T1000 (cell line): ENCODE results near the gene KLHDC7B.
"Not testable (repeated sequence)": the region's sequence is repeated elsewhere in the genome, so short reads cannot be mapped to it uniquely, and the experiment has no call there.

ENCODE experiments used
- DNase-seq: peaks from one replicate; lab custom pipeline; 2025; ENCODE audit warnings: mixed read lengths; lab: John Stamatoyannopoulos, UW

Gene KLHDC7B

DNA sequence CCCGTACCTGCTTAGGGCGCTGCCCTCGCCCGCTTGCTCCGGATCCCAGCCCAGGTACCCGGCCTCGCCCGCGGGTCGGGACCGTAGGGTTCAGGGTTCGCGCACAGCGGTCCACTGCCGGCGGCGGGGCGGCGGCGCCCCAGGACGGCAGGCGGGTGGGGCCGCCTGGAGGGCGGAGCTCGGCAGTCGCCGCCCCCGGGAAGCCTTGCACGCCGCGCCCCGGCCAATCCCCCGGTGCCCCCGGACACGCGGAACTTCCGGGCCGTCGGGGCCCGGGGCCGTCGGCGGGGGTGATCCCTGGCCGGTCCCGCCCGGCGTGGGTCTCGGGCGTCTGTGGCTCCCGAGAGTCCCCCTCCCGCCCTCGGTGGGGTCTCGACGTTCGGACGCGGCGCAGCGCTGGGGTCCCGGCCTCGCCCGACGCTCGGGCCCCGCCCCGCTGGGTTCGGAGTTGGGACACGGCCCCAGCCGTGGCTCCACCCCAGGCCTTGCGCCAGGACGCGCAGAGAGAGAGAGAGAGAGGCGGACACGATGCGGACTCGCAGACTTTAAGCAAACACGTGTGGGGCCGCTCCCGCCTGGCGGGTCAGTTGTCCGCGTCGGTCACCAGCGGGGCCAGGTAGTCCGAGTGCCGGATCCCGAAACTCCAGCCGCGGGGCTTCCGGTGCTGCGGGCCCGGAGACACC lies 15.7 kb upstream of the KLHDC7B start, which contains the start of gene TYMP:
TSS of gene TYMP (minus strand) at position 116 of the 683 bp plus-strand sequence. CDS start 303 bp downstream, outside the sequence.
- no peak for DNase-seq

GRCh38 chr22:50530580-50530876 lies 15.2 kb upstream of the KLHDC7B start:
- DNase-seq: no peak

GRCh38 chr22:50530877-50531545 lies 14.7 kb upstream of the KLHDC7B start:
- DNase-seq: peak; percentile 14

DNA sequence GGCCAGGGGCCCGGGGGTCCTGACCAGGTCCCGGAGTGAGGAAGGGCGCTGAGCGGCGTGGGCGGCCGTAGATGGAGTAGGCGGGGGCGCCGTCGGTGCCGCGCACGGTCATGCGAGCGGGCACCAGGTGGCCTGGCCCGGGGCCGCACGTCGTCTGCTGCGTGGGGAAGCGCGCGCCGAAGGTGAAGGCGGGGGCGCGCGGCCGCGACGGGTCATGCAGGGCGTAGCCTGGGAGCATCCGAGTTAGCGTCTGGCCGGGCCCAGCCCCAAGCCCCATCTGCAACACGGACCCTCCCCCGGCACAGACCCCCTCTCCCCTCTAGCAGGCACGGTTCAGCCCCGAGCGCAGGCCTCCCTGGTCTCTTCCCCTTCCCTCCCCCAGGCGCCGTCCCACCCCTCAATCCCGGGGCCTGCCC lies 14.1 kb upstream of the KLHDC7B start:
- no peak for DNase-seq

DNA sequence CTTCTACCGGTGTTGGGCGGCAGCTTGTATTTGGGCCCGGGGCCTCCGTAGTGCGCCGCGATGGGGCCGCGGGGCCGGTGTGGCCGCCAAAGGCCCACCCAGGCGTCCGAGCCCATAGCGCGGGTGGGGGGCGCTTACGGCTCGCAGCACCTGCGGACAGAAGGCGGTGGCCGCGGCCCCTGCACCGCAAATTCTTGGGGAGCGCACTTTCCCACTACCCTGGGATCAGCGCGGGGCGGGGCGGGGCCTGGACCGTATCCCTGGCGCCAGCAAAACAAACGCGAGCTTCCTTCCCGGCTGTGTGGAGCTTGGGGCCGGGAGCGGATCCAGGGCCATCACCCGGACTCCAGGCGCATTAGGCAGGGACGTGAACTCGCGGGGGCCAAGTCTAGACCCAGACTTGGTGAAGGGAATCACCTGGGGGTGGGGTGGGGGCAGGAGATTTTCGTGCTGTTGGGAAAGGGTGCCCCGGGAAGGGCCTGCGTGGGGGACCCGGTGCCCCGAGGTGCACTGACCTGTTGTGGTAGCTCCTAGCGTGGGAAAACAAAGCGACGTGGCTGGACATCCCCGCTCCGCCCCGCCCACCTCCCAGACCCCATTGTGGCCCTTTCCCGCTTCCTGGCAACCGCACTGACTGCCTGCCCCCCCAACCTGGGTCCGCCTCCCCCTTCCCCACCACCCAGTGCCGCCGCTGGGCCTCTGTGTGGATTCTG lies 13.6 kb upstream of the KLHDC7B start:
- DNase-seq: no peak

GRCh38 chr22:50532824-50533796 lies 12.6 kb upstream of the KLHDC7B start:
- no peak for DNase-seq

DNA sequence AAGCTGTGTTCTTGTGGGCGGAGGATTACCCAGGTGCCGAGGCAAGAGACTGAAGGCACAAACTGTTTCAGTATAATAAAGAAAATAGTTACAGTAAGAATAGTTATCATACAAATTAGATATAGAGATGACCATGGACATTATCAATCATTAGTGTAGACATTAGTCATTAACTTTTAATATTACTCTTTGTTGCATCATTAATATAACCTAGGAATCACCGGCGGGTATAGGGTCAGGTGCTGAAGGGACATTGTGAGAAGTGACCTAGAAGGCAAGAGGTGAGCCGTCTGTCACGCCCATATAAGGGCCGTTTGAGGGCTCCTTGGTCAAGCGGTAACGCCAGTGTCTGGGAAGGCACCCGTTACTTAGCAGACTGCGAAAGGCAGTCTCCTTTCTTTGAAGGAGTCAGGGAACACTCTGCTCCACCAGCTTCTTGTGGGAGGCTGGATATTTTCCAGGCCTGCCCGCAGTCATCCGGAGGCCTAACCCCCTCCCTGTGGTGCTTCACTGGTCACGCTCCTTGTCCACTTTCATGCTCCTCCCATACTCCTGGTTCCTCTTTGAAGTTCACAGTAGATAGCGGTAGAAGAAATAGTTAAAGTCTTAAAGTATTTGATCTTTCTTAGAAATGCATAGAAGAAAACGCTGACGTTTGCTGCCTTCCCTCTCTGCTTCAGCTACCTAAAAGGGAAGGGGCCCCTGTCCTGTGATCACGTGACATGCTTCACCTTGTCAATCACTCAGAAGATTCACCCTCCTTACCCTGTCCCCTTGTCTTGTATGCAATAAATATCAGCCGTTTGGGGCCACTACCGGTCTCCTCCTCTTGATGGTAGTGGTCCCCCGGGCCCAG lies 11.6 kb upstream of the KLHDC7B start:
- DNase-seq: not testable (repeated sequence)

DNA sequence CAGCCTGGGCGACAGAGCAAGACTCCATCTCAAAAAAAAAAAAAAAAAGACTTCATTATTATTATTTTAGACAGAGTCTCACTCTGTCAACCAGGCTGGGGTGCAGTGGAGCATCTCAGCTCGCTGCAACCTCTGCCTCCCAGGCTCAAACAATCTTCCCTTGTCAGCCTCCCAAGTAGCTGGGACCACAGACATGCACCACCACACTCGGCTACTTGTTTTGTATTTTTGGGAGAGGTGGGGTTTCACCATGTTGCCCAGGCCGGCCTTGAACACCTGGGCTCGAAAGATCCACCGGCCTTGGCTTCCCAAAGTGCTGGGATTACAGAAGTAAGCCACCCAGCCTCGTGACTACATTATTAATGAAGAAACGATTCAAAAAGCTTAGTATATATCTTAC lies 10.6 kb upstream of the KLHDC7B start:
- no peak for DNase-seq

GRCh38 chr22:50536226-50536625 lies 9.5 kb upstream of the KLHDC7B start:
- no peak for DNase-seq

DNA sequence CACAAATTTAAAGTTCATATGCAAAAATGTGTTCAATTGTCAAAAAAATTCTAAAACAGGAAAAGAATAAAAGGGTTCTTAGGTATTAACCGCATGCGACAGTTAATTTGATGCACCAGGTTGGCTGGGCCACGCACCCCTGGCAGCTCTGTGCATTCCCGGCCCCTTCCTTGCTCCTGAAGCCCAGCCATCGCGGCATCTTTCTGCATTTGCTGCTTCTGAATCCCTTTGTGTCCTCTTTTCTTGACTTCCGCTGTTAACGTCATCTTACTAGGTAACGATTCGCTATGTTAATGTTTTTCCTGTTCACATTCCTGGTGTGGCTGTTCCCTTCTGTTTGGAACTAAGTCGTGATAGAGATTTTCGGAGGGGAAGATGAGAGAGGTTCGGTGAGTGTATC lies 7.9 kb upstream of the KLHDC7B start:
- DNase-seq: no peak

GRCh38 chr22:50540381-50540780 lies 5.3 kb upstream of the KLHDC7B start:
- no peak for DNase-seq

GRCh38 chr22:50541667-50542026 lies 4.1 kb upstream of the KLHDC7B start:
- DNase-seq: not testable (repeated sequence)

GRCh38 chr22:50542416-50542927 lies 3.2 kb upstream of the KLHDC7B start:
- DNase-seq: no peak

DNA sequence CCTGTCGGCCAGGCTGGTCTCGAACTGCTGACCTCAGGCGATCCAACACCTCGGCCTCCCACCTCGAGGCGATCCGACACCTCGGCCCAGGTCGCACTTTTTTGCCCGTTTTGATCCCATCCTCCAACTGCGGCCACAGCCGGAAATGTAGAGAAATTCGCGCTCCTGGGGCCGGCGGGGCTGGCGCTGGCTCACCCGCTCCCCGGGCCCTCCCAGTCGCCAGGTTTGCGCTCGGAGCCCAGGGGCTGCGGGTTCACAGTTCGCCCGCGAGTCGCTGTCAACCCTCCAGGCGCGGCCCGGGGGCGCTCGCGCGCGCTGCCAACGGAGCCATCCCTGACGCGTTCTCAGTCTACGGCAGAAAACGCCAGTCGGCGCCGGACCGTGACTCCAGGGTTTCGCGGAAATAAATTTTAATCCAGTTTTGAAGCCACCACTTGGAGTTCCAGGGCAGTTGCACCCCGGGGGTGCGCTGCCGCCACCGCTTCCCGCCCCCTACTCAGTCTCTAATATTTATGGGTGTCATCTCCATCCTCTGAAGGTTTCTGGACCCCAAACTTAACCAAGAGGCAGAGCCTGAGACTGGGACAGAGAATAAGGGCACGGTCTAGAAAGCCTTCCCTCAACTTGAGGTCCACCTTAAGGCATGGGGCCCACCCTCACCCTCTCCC lies 1.5 kb upstream of the KLHDC7B start:
- no peak for DNase-seq

DNA sequence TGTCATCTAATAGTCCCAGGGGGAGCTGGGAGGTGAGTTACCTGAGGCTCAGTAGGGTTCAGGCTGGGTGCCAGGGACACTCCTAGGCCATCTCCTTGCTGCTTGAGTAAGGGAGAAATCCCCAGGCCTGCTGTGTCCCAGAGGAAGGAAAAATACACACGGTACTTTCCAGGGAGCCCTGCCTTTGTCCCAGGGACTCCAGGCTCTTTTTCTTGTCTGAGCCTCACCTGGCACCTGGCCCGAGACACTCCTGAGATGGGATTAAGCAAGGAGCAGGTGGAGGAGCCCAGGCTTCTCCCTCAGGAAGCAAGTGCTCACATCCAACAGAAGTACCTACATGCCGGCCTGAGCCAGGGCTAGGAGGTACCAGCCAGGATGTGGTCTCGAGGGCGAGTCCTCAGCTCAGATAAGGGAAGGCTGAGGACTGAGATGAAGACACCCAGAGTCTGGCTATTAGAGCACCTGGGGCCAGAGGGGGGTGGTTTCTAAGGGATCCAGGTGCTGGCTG lies 899 bp upstream of the KLHDC7B start:
- DNase-seq: no peak

GRCh38 chr22:50546326-50547262 lies 895 bp downstream of the KLHDC7B start:
- no peak for DNase-seq

DNA sequence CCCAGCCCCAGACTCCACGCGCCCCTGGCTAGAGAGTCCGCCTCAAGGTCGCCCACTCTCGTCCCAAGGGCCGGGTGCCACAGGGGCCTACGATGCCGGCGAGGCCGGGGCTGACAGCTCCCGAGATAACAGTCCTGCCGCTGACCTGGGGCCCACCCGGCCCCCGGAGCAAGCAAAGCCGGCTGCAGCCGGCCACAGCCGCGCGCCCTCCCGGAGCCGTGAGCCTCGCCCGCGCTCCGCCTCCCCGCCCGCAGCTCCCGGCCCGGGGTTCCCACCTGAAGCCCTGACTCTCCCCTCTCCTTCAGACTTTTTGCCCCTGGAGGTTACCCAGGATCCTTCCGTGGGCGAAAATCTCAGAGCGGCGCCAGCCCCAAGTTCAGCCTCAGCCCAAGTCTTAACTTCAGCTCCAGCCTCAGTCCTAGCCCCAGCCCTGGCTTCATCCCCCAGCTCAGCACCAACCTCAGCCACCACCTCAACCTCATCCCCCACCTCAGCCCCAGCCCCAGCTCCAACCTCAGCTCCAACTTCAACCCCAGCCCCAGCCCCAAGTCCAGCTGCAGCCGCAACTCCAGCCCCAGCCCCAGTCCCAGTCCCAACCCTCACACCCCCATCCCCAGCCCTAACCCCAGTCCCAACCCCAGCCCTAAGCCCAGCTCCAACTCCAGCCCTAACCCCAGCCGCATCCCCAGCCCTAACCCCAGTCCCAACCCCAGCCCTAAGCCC lies 1.7 kb downstream of the KLHDC7B start:
- DNase-seq: no peak
